Occipital lobe (tissue), 2 donors: ENCODE data around the gene CHKB. TPM values are rescaled to one million over a fixed set of nuclear protein-coding genes. Genes with fewer than 3 reads are reported as not detected.
"Not testable (repeated sequence)": the region's sequence is repeated elsewhere in the genome, so short reads cannot be mapped to it uniquely, and the experiment has no call there.

ENCODE experiments used
- DNase-seq: peaks from one replicate; lab custom pipeline; 2025; lab: John Stamatoyannopoulos, UW
- total RNA-seq: library from RNA; depleted of rRNA; stranded (reverse); fragments of >200 nt; gene quantifications from one replicate; pipeline ENCODE4 v1.2.3, GENCODE V29; 2014

Gene CHKB
- total RNA-seq, 1 donor from 2014 or later = 24.8 TPM

GRCh38 chr22:50548921-50549790 lies 33.5 kb downstream of the CHKB start:
- no peak for DNase-seq

- no peak for DNase-seq
Measured at GRCh38 chr22:50548040-50548920, 34.4 kb downstream of the CHKB start.

- DNase-seq = no peak
Measured at GRCh38 chr22:50547263-50547985, 35.2 kb downstream of the CHKB start.

- DNase-seq = no peak
Measured at GRCh38 chr22:50546326-50547262, 36.1 kb downstream of the CHKB start.

GRCh38 chr22:50545522-50546325 lies 36.9 kb downstream of the CHKB start, which contains the start of gene KLHDC7B:
Gene KLHDC7B (plus strand): TSS chr22:50545899. CDS start chr22:50546244, 345 bp downstream.
- DNase-seq = no peak

- no peak for DNase-seq
Measured at GRCh38 chr22:50544746-50545253, 37.8 kb downstream of the CHKB start.

GRCh38 chr22:50544078-50544745 lies 38.4 kb downstream of the CHKB start:
- DNase-seq = no peak

GRCh38 chr22:50542416-50542927 lies 40.2 kb downstream of the CHKB start:
- DNase-seq = no peak

GRCh38 chr22:50541667-50542026 lies 41.0 kb downstream of the CHKB start:
- DNase-seq = not testable (repeated sequence)

GRCh38 chr22:50540381-50540780 lies 42.3 kb downstream of the CHKB start:
- no peak for DNase-seq

GRCh38 chr22:50537765-50538164 lies 44.9 kb downstream of the CHKB start:
- DNase-seq = no peak

- DNase-seq = no peak
Measured at GRCh38 chr22:50536226-50536625, 46.4 kb downstream of the CHKB start.

GRCh38 chr22:50535113-50535512 lies 47.5 kb downstream of the CHKB start:
- no peak for DNase-seq

- not testable (repeated sequence) for DNase-seq
Measured at GRCh38 chr22:50533856-50534711, 48.6 kb downstream of the CHKB start.

GRCh38 chr22:50532824-50533796 lies 49.5 kb downstream of the CHKB start:
- DNase-seq = no peak

- DNase-seq = no peak
Measured at GRCh38 chr22:50531962-50532674, 50.5 kb downstream of the CHKB start.
